K562 (cell line): ENCODE results near the gene GALM.

Experiments
- CEBPB ChIP-seq: fragments of 450-650 bp; IDR thresholded peaks from 2 replicates; pipeline ENCODE4 v1.6.1; 2016; ENCODE audit warnings: missing genetic modification characterization, missing compliant biosample characterization
- EP300 ChIP-seq: IDR thresholded peaks from 2 replicates; pipeline ENCODE4 v1.6.1; 2012; ENCODE audit warnings: low read length, improper control_type of control experiment
- HNRNPK ChIP-seq: fragments of 200-400 bp; formaldehyde crosslinking; IDR thresholded peaks from one replicate; pipeline ENCODE4 v1.6.1; 2018; ENCODE audit warnings: mild to moderate bottlenecking, low read depth, low read length; ENCODE audit not compliant: poor library complexity, severe bottlenecking
- MED1 ChIP-seq: sonication (generic); formaldehyde crosslinking; IDR thresholded peaks from 2 replicates; pipeline ENCODE4 v1.8.1; 2023; ENCODE audit warnings: missing genetic modification reagents, borderline replicate concordance
- POLR2AphosphoS5 ChIP-seq: IDR thresholded peaks from 2 replicates; pipeline ENCODE4 v1.6.1; 2011; ENCODE audit warnings: mild to moderate bottlenecking, low read depth, low read length, moderate library complexity; ENCODE audit not compliant: control insufficient read depth, insufficient read depth
- RNF219 ChIP-seq: fragments of 250-450 bp; sonication (Bioruptor Pico); IDR thresholded peaks from 2 replicates; pipeline ENCODE4 v1.5.0; 2022; ENCODE audit warnings: mild to moderate bottlenecking
- ZC3H4 ChIP-seq: sonication (generic); formaldehyde crosslinking; IDR thresholded peaks from 2 replicates; pipeline ENCODE4 v1.9.0; 2021; ENCODE audit warnings: missing genetic modification reagents, borderline replicate concordance
- ZFP36 ChIP-seq: fragments of 150-350 bp; IDR thresholded peaks from 2 replicates; pipeline ENCODE4 v1.6.1; 2018; ENCODE audit warnings: low read length, low read depth; ENCODE audit not compliant: partially characterized antibody

- TF ChIP-seq RNF219 (CRISPR knock-in tag): no peak
- no peak for TF ChIP-seq CEBPB (tag)
- TF ChIP-seq ZFP36: no peak
- TF ChIP-seq ZC3H4 (CRISPR knock-in tag): no peak
- no peak for TF ChIP-seq EP300
- TF ChIP-seq MED1 (CRISPR knock-in tag): no peak
- TF ChIP-seq HNRNPK: no peak
- no peak for TF ChIP-seq POLR2AphosphoS5
Measured at GRCh38 chr2:38712871-38713270, 47.0 kb downstream of the GALM start.
